AG10803 (cell line): ENCODE data around the gene KRTAP5-3.
A peak's percentile ranks its signal among the peaks of the same experiment; 100 is the strongest.

Experiments used
- DNase-seq: peaks from one replicate; pipeline ENCODE4 v3.0.0; 2010; ENCODE audit warnings: low read depth
- H3K4me3 ChIP-seq: 2 replicates; pipeline ENCODE4 v1.5.1; 2011; ENCODE audit warnings: mild to moderate bottlenecking, low read length, control low read depth
- CTCF ChIP-seq: conservative IDR thresholded peaks from 2 replicates; pipeline ENCODE4 v1.5.1; 2011; ENCODE audit warnings: mild to moderate bottlenecking, low read length, control low read depth, inconsistent platforms

The KRTAP5-3 gene

GRCh38 chr11:1572197-1573076 lies 35.8 kb downstream of the KRTAP5-3 start, which contains the start of gene DUSP8:
TSS of gene DUSP8 (minus strand) at chr11:1572271. CDS start at chr11:1565826, 6,445 bp downstream.
- no peak for TF ChIP-seq CTCF
- peak within 1 kb of the TSS; percentile 34 for H3K4me3 ChIP-seq
- DNase-seq: peak; percentile 67

- TF ChIP-seq CTCF: no peak
- DNase-seq: no peak
- no peak overlapping the region for H3K4me3 ChIP-seq
Measured at GRCh38 chr11:1571760-1572196, 36.5 kb downstream of the KRTAP5-3 start.

- H3K4me3 ChIP-seq: peak overlapping the region; percentile 34
- DNase-seq: no peak
- no peak for TF ChIP-seq CTCF
Measured at GRCh38 chr11:1570896-1571759, 37.1 kb downstream of the KRTAP5-3 start.

DNA sequence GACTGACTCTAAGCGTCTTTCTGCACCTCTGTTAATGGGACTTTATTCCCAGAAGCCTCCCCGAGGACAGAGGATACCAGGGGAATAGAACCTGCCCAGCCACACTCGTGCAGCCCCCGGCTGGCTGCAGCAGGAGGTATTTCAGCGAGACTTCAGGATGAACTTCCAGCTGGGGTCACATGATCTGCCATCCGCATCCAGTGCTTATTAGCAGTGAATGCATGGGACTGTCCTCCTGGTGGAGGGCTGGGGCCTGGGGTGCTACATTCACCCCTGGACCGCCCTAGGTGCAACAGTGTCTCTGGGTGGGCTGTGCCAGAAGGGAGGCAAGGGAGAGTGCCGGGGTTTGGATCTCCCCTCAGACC lies 37.8 kb downstream of the KRTAP5-3 start:
- no peak overlapping the region for H3K4me3 ChIP-seq
- DNase-seq: no peak
- no peak for TF ChIP-seq CTCF

DNA sequence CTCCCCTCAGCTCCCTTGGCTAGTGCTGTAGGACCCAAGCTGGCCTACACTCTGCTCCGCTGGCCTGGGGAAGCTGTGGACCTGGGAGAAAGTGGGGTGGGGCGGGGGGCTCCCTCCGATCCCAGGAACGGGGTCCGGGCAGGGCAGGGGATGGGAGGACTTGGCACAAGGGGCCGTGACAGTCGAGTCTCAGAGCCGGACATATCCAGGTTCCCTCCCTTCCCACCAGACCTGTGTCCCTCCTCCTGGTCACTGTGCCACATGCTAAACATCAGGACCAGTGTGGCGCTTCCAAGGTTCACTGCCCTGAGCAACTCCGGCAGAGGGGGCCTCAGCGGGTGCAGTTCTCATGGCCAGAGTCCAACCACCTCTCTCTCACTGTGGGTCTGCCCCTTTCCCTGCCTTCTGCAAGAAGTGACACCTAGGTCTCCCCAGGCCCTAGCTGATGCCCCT lies 38.2 kb downstream of the KRTAP5-3 start:
- no peak for TF ChIP-seq CTCF
- no peak overlapping the region for H3K4me3 ChIP-seq
- no peak for DNase-seq

- no peak for TF ChIP-seq CTCF
- no peak for DNase-seq
Measured at GRCh38 chr11:1569251-1569780, 38.9 kb downstream of the KRTAP5-3 start.

More at GRCh38 chr11:1569251-1569780, 38.9 kb downstream of the KRTAP5-3 start:
- H3K4me3 ChIP-seq: no peak overlapping the region
